Glomerular visceral epithelial cell (primary cell): Measurements from ENCODE around the gene ZBTB8A.

Experiments
- DNase-seq: peaks from one replicate; pipeline ENCODE4 v3.0.0-alpha.2; 2016; ENCODE audit errors: extremely low spot score

ZBTB8A gene

GRCh38 chr1:32652244-32652962 is 113.2 kb downstream of the ZBTB8A start:
- no peak for DNase-seq
